ENCODE measurements around the gene EDC4. TPM values are rescaled to one million over a fixed set of nuclear protein-coding genes. Genes with fewer than 3 reads are reported as not detected.

The EDC4 gene
- total RNA-seq, 2 donors from 2014 or later = 99.0 to 105 TPM

GRCh38 chr16:67927131-67927941, 54.5 kb downstream of the EDC4 start:
- DNase-seq = no peak
- H3K27me3 Mint-ChIP-seq = no peaks in the 10 kb centered on the region
- H3K9me3 ChIP-seq (ENCODE audit: control insufficient read depth, low read length, poor library complexity, severe bottlenecking) = no peaks in the 10 kb centered on the region
- peaks cover 18% of the 10 kb centered on the region for H3K4me1 Mint-ChIP-seq
- no peak for ATAC-seq
- H3K36me3 Mint-ChIP-seq (ENCODE audit: low read depth) = no peaks in the 10 kb centered on the region
- no peak overlapping the region for H3K27ac Mint-ChIP-seq
- H3K4me3 Mint-ChIP-seq = no peak overlapping the region

- no peaks in the 10 kb centered on the region for H3K27me3 Mint-ChIP-seq
- peaks cover 18% of the 10 kb centered on the region for H3K4me1 Mint-ChIP-seq
- no peak overlapping the region for H3K4me3 Mint-ChIP-seq
- DNase-seq = no peak
- no peak overlapping the region for H3K27ac Mint-ChIP-seq
- ATAC-seq = no peak
- no peaks in the 10 kb centered on the region for H3K36me3 Mint-ChIP-seq (ENCODE audit: low read depth)
- H3K9me3 ChIP-seq (ENCODE audit: control insufficient read depth, low read length, poor library complexity, severe bottlenecking) = no peaks in the 10 kb centered on the region
Observed at GRCh38 chr16:67928147-67928546, 55.3 kb downstream of the EDC4 start.

- DNase-seq = peak; percentile 51 to 74 (median 57)
- H3K9me3 ChIP-seq (ENCODE audit: control insufficient read depth, low read length, poor library complexity, severe bottlenecking) = no peaks in the 10 kb centered on the region
- Mint-ChIP-seq H3K4me3 (no peak overlapping the region), H3K27me3 (no peaks in the 10 kb centered on the region), H3K4me1 (peaks cover 18% of the 10 kb centered on the region), H3K36me3 (ENCODE audit: low read depth) (no peaks in the 10 kb centered on the region), H3K27ac (no peak overlapping the region)
- ATAC-seq = peak; percentile 89
Observed at GRCh38 chr16:67928561-67929364, 55.9 kb downstream of the EDC4 start.

- H3K4me1 Mint-ChIP-seq = peaks cover 23% of the 10 kb centered on the region
- H3K9me3 ChIP-seq (ENCODE audit: control insufficient read depth, low read length, poor library complexity, severe bottlenecking) = no peaks in the 10 kb centered on the region
- H3K4me3 Mint-ChIP-seq = no peak overlapping the region
- DNase-seq (no peak), ATAC-seq (no peak)
- H3K27ac Mint-ChIP-seq = no peak overlapping the region
- H3K27me3 Mint-ChIP-seq = no peaks in the 10 kb centered on the region
- H3K36me3 Mint-ChIP-seq (ENCODE audit: low read depth) = no peaks in the 10 kb centered on the region
Observed at GRCh38 chr16:67930191-67930590, 57.3 kb downstream of the EDC4 start.

- Mint-ChIP-seq H3K27me3 (no peaks in the 10 kb centered on the region), H3K36me3 (ENCODE audit: low read depth) (peaks cover 3% of the 10 kb centered on the region), H3K4me1 (peaks cover 23% of the 10 kb centered on the region), H3K4me3 (no peak overlapping the region), H3K27ac (no peak overlapping the region)
- DNase-seq = no peak
- ATAC-seq = no peak
- H3K9me3 ChIP-seq (ENCODE audit: control insufficient read depth, low read length, poor library complexity, severe bottlenecking) = no peaks in the 10 kb centered on the region
Observed at GRCh38 chr16:67930678-67931211, 57.9 kb downstream of the EDC4 start.

Other genes with a start within 250 kb of the EDC4 start
- 100 to 1,000 TPM; 144 to 145 TPM for gene CARMIL2, start 227.9 kb upstream of the EDC4 start, total RNA-seq
- gene ACD, start 212.8 kb upstream of the EDC4 start, total RNA-seq = 10 to 100 TPM; 29.5 to 38.7 TPM
- gene PARD6A, start 212.1 kb upstream of the EDC4 start, total RNA-seq = 1 to 10 TPM; 6.3 to 7.9 TPM
- 1 to 10 TPM; 6.1 to 6.8 TPM for gene ENKD1, start 206.3 kb upstream of the EDC4 start, total RNA-seq
- 1 to 10 TPM; 2.9 to 5.1 TPM for gene C16orf86, start 206.2 kb upstream of the EDC4 start, total RNA-seq
- gene GFOD2, start 153.7 kb upstream of the EDC4 start, total RNA-seq = 10 to 100 TPM; 11.7 to 14.7 TPM
- gene RANBP10, start 66.5 kb upstream of the EDC4 start, total RNA-seq = 10 to 100 TPM; 29.8 to 30.4 TPM
- under 1 TPM; 0.62 to 0.63 TPM for gene TSNAXIP1, start 66.2 kb upstream of the EDC4 start, total RNA-seq
- gene THAP11, start 30.7 kb upstream of the EDC4 start, total RNA-seq = 10 to 100 TPM; 31.2 to 33.1 TPM
- gene NUTF2, start 26.1 kb upstream of the EDC4 start, total RNA-seq = 10 to 100 TPM; 46.6 to 66.8 TPM
- 10 to 100 TPM; 75.3 to 77.0 TPM for gene CENPT, start 25.4 kb upstream of the EDC4 start, total RNA-seq
- 1 to 10 TPM; 2.5 to 2.6 TPM for gene NRN1L, start 11.8 kb downstream of the EDC4 start, total RNA-seq
- gene PSKH1, start 20.2 kb downstream of the EDC4 start, total RNA-seq = 10 to 100 TPM; 14.5 to 15.5 TPM
- 1 to 10 TPM; 6.7 to 8.4 TPM for gene CTRL, start 58.8 kb downstream of the EDC4 start, total RNA-seq
- 100 to 1,000 TPM in 1 of 2 donors, 10 to 100 TPM in 1; 93.7 to 119 TPM for gene PSMB10, start 63.8 kb downstream of the EDC4 start, total RNA-seq
- 1 to 10 TPM; 4.6 to 5.7 TPM for gene LCAT, start 71.1 kb downstream of the EDC4 start, total RNA-seq
- 10 to 100 TPM; 19.5 to 24.3 TPM for gene SLC12A4, start 95.6 kb downstream of the EDC4 start, total RNA-seq
- gene DPEP3, start 107.4 kb downstream of the EDC4 start, total RNA-seq = under 1 TPM; 0.22 to 0.68 TPM
- gene DPEP2, start 126.4 kb downstream of the EDC4 start, total RNA-seq = 10 to 100 TPM; 42.7 to 51.2 TPM
- not detected for gene DPEP2NB, start 142.9 kb downstream of the EDC4 start, total RNA-seq
- 10 to 100 TPM; 13.2 to 14.8 TPM for gene DDX28, start 150.2 kb downstream of the EDC4 start, total RNA-seq
- 10 to 100 TPM; 12.0 to 12.3 TPM for gene DUS2, start 150.2 kb downstream of the EDC4 start, total RNA-seq
- 100 to 1,000 TPM in 1 of 2 donors, 10 to 100 TPM in 1; 94.5 to 101 TPM for gene NFATC3, start 212.3 kb downstream of the EDC4 start, total RNA-seq